Activated gamma-delta T cell treated with Interleukin-2 at 50 U/mL for 16 hours (primary cell): ENCODE measurements around the gene KRT72.

Experiments used
- DNase-seq: peaks from one replicate; pipeline ENCODE4 v3.0.0-alpha.2; 2020

The KRT72 gene

GRCh38 chr12:52575948-52576347 lies 25.3 kb downstream of the KRT72 start:
- DNase-seq = no peak

- no peak for DNase-seq
Observed at GRCh38 chr12:52575256-52575655, 26.0 kb downstream of the KRT72 start.

GRCh38 chr12:52573743-52574142 lies 27.5 kb downstream of the KRT72 start, which contains the start of gene KRT74:
KRT74 (minus strand) TSS chr12:52573843; CDS start chr12:52573777, 66 bp downstream.
- no peak for DNase-seq

GRCh38 chr12:52573306-52573705 lies 28.0 kb downstream of the KRT72 start:
- no peak for DNase-seq

- DNase-seq = no peak
Observed at GRCh38 chr12:52570511-52570910, 30.8 kb downstream of the KRT72 start.

- DNase-seq = no peak
Observed at GRCh38 chr12:52568111-52568510, 33.2 kb downstream of the KRT72 start.

- DNase-seq = peak; percentile 19
Observed at GRCh38 chr12:52566847-52567291, 34.4 kb downstream of the KRT72 start.

- DNase-seq = no peak
Observed at GRCh38 chr12:52564582-52564981, 36.7 kb downstream of the KRT72 start.

- DNase-seq = no peak
Observed at GRCh38 chr12:52561880-52562449, 39.3 kb downstream of the KRT72 start.

GRCh38 chr12:52559979-52560378 lies 41.3 kb downstream of the KRT72 start:
- DNase-seq = no peak

GRCh38 chr12:52558781-52559445 lies 42.4 kb downstream of the KRT72 start:
- no peak for DNase-seq

GRCh38 chr12:52557476-52557875 lies 43.8 kb downstream of the KRT72 start:
- DNase-seq = no peak

GRCh38 chr12:52555577-52555976 lies 45.7 kb downstream of the KRT72 start:
- peak; percentile 9 for DNase-seq

GRCh38 chr12:52552681-52553195 lies 48.5 kb downstream of the KRT72 start, which contains the start of gene KRT71:
KRT71 (minus strand) TSS chr12:52553145; CDS start chr12:52553077, 68 bp downstream.
- DNase-seq = no peak

GRCh38 chr12:52552055-52552454 lies 49.2 kb downstream of the KRT72 start:
- no peak for DNase-seq

GRCh38 chr12:52551216-52551865 lies 49.9 kb downstream of the KRT72 start:
- no peak for DNase-seq

- no peak for DNase-seq
Observed at GRCh38 chr12:52546126-52546525, 55.1 kb downstream of the KRT72 start.

GRCh38 chr12:52543985-52544883 lies 57.0 kb downstream of the KRT72 start:
- DNase-seq = no peak

- DNase-seq = no peak
Observed at GRCh38 chr12:52542785-52543318, 58.4 kb downstream of the KRT72 start.

GRCh38 chr12:52542157-52542556 lies 59.1 kb downstream of the KRT72 start:
- DNase-seq = no peak

GRCh38 chr12:52541709-52542108 lies 59.6 kb downstream of the KRT72 start:
- no peak for DNase-seq

- no peak for DNase-seq
Observed at GRCh38 chr12:52540531-52540930, 60.7 kb downstream of the KRT72 start.

- DNase-seq = no peak
Observed at GRCh38 chr12:52539821-52540173, 61.5 kb downstream of the KRT72 start.
